Astrocyte (in vitro differentiated cells and primary cell): ENCODE results near the gene FCMR. TPM values are rescaled to one million over a fixed set of nuclear protein-coding genes. Genes with fewer than 3 reads are reported as not detected.

Source experiments
- DNase-seq: peaks from one replicate; pipeline ENCODE4 v3.0.0-alpha.2; 2010; ENCODE audit warnings: low read depth
- FAIRE-seq: peaks from 2 replicates; lab custom pipeline; 2011; peaks lifted over from hg19 to GRCh38; lab: Jason Lieb, UNC
- H2AFZ ChIP-seq: 2 replicates; pipeline ENCODE4 v1.6.0; 2012; ENCODE audit warnings: low read depth, low read length, inconsistent platforms
- H3K27ac ChIP-seq: 2 replicates; pipeline ENCODE4 v1.5.1; 2011; ENCODE audit warnings: low read depth, low read length, inconsistent platforms
- H3K27me3 ChIP-seq: 2 replicates; pipeline ENCODE4 v1.6.0; 2011; ENCODE audit warnings: low read length, inconsistent platforms; ENCODE audit not compliant: insufficient read depth
- H3K36me3 ChIP-seq: 2 replicates; pipeline ENCODE4 v1.5.1; 2011; ENCODE audit warnings: low read length, inconsistent platforms; ENCODE audit not compliant: insufficient read depth
- H3K4me1 ChIP-seq: 2 replicates; pipeline ENCODE4 v1.5.1; 2011; ENCODE audit warnings: low read length, inconsistent platforms; ENCODE audit not compliant: insufficient read depth
- H3K4me2 ChIP-seq: 2 replicates; pipeline ENCODE4 v1.6.0; 2012; ENCODE audit warnings: low read length, inconsistent platforms
- H3K4me3 ChIP-seq: 2 replicates; pipeline ENCODE4 v1.5.1; 2011; ENCODE audit warnings: low read depth, mild to moderate bottlenecking, low read length, inconsistent platforms; ENCODE audit not compliant: insufficient read depth
- H3K79me2 ChIP-seq: 2 replicates; pipeline ENCODE4 v1.6.0; 2012; ENCODE audit warnings: mild to moderate bottlenecking, low read length, inconsistent platforms; ENCODE audit not compliant: insufficient read depth
- H3K9ac ChIP-seq: 2 replicates; pipeline ENCODE4 v1.6.0; 2012; ENCODE audit warnings: mild to moderate bottlenecking, low read length, inconsistent platforms
- H3K9me3 ChIP-seq: 2 replicates; pipeline ENCODE4 v1.5.1; 2012; ENCODE audit warnings: low read depth, mild to moderate bottlenecking, low read length, inconsistent platforms; ENCODE audit not compliant: insufficient read depth
- H4K20me1 ChIP-seq: 2 replicates; pipeline ENCODE4 v1.6.0; 2012; ENCODE audit warnings: low read length, inconsistent platforms; ENCODE audit not compliant: insufficient read depth
- H3K27ac Mint-ChIP-seq: one replicate; pipeline ENCODE4 v1.8.0; 2021; ENCODE audit warnings: mild to moderate bottlenecking, mixed read lengths; ENCODE audit not compliant: unreplicated experiment
- H3K27me3 Mint-ChIP-seq: one replicate; pipeline ENCODE4 v1.8.0; 2021; ENCODE audit warnings: low read depth, mixed read lengths; ENCODE audit not compliant: unreplicated experiment
- H3K36me3 Mint-ChIP-seq: one replicate; pipeline ENCODE4 v1.8.0; 2021; ENCODE audit warnings: low read depth, mixed read lengths; ENCODE audit not compliant: unreplicated experiment
- H3K4me1 Mint-ChIP-seq: one replicate; pipeline ENCODE4 v1.8.0; 2021; ENCODE audit warnings: low read depth, mixed read lengths; ENCODE audit not compliant: unreplicated experiment
- H3K4me3 Mint-ChIP-seq: one replicate; pipeline ENCODE4 v1.8.0; 2021; ENCODE audit warnings: mild to moderate bottlenecking, moderate library complexity, mixed read lengths; ENCODE audit not compliant: unreplicated experiment
- H3K9me3 Mint-ChIP-seq: one replicate; pipeline ENCODE4 v1.8.0; 2021; ENCODE audit warnings: mild to moderate bottlenecking, mixed read lengths; ENCODE audit not compliant: unreplicated experiment
- EZH2 ChIP-seq: IDR thresholded peaks from 2 replicates; pipeline ENCODE4 v1.6.1; 2012; ENCODE audit warnings: mild to moderate bottlenecking, low read length, inconsistent platforms; ENCODE audit not compliant: insufficient read depth
- total RNA-seq: library from RNA; stranded (reverse); gene quantifications from 2 replicates; pipeline ENCODE4 v1.2.1, GENCODE V29; 2021
- TF ChIP-seq, protein P1 (sequence below): IDR thresholded peaks from 2 replicates; pipeline ENCODE4 v1.5.1; 2011; ENCODE audit warnings: low read depth, mild to moderate bottlenecking, inconsistent platforms, low read length, moderate library complexity; ENCODE audit not compliant: insufficient read depth

Gene FCMR
- total RNA-seq, 1 donor from 2014 or later, result 0.73 TPM

DNA sequence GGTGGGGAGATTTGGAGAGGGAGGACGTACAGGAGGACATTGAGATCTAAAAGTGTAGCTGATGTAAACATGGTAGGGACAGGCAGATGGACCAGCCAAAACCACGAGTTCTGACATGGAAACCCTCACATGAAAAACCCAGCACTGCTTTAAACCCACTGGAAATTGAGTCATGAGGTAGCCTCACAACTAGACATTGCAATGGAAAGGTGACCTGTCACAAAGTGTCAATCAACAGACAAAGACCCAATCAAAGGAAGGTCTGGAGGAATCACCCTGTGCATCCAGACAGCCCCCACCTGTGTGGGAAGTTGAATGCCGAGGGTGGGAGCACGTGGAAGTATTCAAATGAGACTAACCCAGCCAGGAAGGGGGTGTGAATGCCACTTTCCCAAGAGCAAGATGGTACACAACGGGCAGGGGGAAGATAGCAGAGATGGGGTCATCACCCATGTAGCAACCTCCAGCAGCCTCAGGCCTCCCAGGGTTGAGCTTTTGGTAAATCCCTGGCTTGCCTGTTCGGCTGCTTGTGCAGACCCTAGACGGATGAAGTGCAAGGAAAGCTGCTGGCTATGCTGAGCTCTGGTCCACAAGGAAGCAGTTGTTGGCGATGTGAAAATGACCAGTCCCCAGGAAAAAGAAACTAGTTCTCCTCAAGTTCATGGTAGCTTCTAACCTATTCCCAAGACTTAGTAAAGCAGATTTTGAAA lies 5.6 kb downstream of the FCMR start:
- DNase-seq (no peak), FAIRE-seq (no peak)
- Mint-ChIP-seq H3K4me3 (no peak overlapping the region), H3K9me3 (peaks cover 2% of the 10 kb centered on the region), H3K27me3 (peaks cover 65% of the 10 kb centered on the region), H3K36me3 (no peaks in the 10 kb centered on the region), H3K27ac (no peak overlapping the region), H3K4me1 (no peaks in the 10 kb centered on the region)
- Histone ChIP-seq H3K79me2 (no peaks in the 10 kb centered on the region), H3K9ac (no peak overlapping the region), H3K27me3 (peaks cover 17% of the 10 kb centered on the region), H3K36me3 (no peaks in the 10 kb centered on the region), H2AFZ (no peak overlapping the region), H3K4me1 (no peaks in the 10 kb centered on the region), H3K4me2 (no peak overlapping the region), H3K9me3 (no peaks in the 10 kb centered on the region), H4K20me1 (no peaks in the 10 kb centered on the region), H3K4me3 (no peak overlapping the region), H3K27ac (no peak overlapping the region)
- TF ChIP-seq EZH2, result no peak
- TF ChIP-seq, protein P1, sequence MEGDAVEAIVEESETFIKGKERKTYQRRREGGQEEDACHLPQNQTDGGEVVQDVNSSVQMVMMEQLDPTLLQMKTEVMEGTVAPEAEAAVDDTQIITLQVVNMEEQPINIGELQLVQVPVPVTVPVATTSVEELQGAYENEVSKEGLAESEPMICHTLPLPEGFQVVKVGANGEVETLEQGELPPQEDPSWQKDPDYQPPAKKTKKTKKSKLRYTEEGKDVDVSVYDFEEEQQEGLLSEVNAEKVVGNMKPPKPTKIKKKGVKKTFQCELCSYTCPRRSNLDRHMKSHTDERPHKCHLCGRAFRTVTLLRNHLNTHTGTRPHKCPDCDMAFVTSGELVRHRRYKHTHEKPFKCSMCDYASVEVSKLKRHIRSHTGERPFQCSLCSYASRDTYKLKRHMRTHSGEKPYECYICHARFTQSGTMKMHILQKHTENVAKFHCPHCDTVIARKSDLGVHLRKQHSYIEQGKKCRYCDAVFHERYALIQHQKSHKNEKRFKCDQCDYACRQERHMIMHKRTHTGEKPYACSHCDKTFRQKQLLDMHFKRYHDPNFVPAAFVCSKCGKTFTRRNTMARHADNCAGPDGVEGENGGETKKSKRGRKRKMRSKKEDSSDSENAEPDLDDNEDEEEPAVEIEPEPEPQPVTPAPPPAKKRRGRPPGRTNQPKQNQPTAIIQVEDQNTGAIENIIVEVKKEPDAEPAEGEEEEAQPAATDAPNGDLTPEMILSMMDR, result no peak

DNA sequence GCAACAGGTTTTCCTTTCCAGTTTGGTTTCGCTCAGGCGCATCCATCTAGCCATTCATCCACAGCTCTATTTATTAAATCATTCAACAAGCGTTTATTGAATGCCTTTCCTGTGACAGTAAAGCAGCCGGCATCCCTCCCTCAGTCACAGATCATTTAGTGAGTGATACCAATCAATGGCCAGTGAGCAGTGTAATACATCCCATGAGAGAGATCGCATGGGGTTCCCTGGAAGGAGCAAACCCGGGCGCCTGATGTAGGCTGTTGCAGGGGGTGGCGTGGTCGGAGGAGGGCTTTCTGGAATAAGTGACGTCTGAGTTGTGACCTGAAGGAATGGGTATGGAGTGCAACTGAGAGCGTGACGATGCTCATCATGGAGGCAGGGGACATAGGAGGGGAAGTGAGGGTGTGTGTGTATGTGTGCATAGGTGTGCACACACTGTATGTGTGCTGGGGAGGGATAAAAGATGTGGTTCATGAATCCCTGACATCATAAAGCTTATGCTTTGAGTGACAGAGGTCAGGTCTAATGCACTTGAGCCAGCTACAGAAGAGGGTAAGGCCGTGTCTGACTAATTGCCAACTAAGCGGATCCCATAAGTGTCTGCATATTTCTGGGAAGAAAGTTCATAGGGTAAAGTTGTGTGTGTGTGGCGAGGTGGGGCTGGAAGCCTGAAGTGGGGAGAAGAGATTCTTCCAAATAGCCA lies 6.6 kb downstream of the FCMR start:
- H3K27ac ChIP-seq, result no peak overlapping the region
- H3K4me1 ChIP-seq, result no peaks in the 10 kb centered on the region
- Mint-ChIP-seq H3K27me3 (peaks cover 60% of the 10 kb centered on the region), H3K4me3 (no peak overlapping the region), H3K9me3 (no peaks in the 10 kb centered on the region), H3K27ac (no peak overlapping the region), H3K4me1 (no peaks in the 10 kb centered on the region), H3K36me3 (no peaks in the 10 kb centered on the region)
- no peak overlapping the region for H3K4me3 ChIP-seq
- H3K79me2 ChIP-seq, result no peaks in the 10 kb centered on the region
- H3K4me2 ChIP-seq, result no peak overlapping the region
- no peaks in the 10 kb centered on the region for H3K36me3 ChIP-seq
- FAIRE-seq (no peak), DNase-seq (no peak)
- peaks cover 21% of the 10 kb centered on the region for H3K27me3 ChIP-seq
- H3K9me3 ChIP-seq, result no peaks in the 10 kb centered on the region
- H4K20me1 ChIP-seq, result no peaks in the 10 kb centered on the region
- TF ChIP-seq EZH2, result no peak
- TF ChIP-seq, protein P1, result no peak
- no peak overlapping the region for H2AFZ ChIP-seq
- no peak overlapping the region for H3K9ac ChIP-seq
